ENCODE data around the gene PTPRN2.

DNA sequence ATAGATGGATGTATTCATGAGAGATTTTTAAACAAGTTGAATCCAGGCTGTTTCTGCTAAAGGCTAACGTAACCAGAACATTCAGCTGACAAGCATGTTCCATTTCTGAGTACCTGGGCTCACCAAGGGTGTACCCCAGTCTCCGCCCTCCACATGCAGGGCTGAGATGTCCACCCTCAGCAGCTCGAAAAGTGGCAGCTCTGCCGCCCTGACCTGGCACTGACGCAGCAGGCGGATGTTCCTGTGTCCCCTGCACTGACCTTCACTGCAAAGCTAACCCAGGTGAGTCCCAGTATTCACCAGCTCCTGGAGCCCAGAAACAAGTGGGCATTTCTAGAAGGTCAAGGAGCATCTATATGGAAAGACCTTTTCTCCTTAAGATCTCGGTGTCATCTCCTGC lies 437.4 kb downstream of the PTPRN2 start:
- TF ChIP-seq GATA2 (IDR thresholded peaks at IDR 0.05; ENCODE audit: low read depth, low read length) (no peak), GATA3 (IDR thresholded peaks at IDR 0.05; ENCODE audit: low read depth, low read length) (no peak)

Data from SH-SY5Y (cell line).